Measurements from ENCODE around the gene ARHGEF10L.

Gene ARHGEF10L

GRCh38 chr1:17709981-17710380 is 170.5 kb downstream of the ARHGEF10L start:
- no peaks in the 10 kb centered on the region for H3K36me3 ChIP-seq (ENCODE audit: control insufficient read depth in 2 of 2, insufficient read depth in 1 of 2, low read length in 2 of 2)
- TF ChIP-seq SETDB1 (IDR thresholded peaks at IDR 0.05; ENCODE audit: insufficient read length, low read length), result peak; percentile 70
- no peak for TF ChIP-seq SCRT2 (tag by site-specific recombination; IDR thresholded peaks at IDR 0.05)
- no peak for TF ChIP-seq ZBTB20 (tag by site-specific recombination; IDR thresholded peaks at IDR 0.05)
- 0 out of 2 replicates have a peak, but pooled peaks have one; percentile 19 for TF ChIP-seq TRIM28 (IDR thresholded peaks at IDR 0.05; ENCODE audit: borderline replicate concordance, low read length)
- POLR2A ChIA-PET, result no interaction called here
- CTCF ChIA-PET, result interaction anchor here (0.6 to 0.7 kb wide), 2 partner anchors 56 to 59 kb away, joined by 3 to 5 read pairs; no protein-coding TSS in a partner anchor
- H3K9me3 ChIP-seq (ENCODE audit: control insufficient read depth, insufficient read depth, low read depth, low read length), result no peaks in the 10 kb centered on the region
- no peak overlapping the region for H3K4me3 ChIP-seq (ENCODE audit: low read depth, low read length)
- H3K27ac ChIP-seq (ENCODE audit: extremely low read depth, low read depth, low read length), result no peak overlapping the region
- no peaks in the 10 kb centered on the region for H3K4me1 ChIP-seq (ENCODE audit: control insufficient read depth, insufficient read depth, low read length)

GRCh38 chr1:17710889-17711576 is 171.5 kb downstream of the ARHGEF10L start:
- no peak overlapping the region for H3K4me3 ChIP-seq (ENCODE audit: low read depth, low read length)
- no peaks in the 10 kb centered on the region for H3K36me3 ChIP-seq (ENCODE audit: control insufficient read depth in 2 of 2, insufficient read depth in 1 of 2, low read length in 2 of 2)
- POLR2A ChIA-PET, result no interaction called here
- peak; percentile 33 for TF ChIP-seq SETDB1 (IDR thresholded peaks at IDR 0.05; ENCODE audit: insufficient read length, low read length)
- TF ChIP-seq ZNF449 (tag by site-specific recombination; IDR thresholded peaks at IDR 0.05), result peak; percentile 96
- TF ChIP-seq ZNF580 (tag by site-specific recombination; IDR thresholded peaks at IDR 0.05), result no peak
- H3K4me1 ChIP-seq (ENCODE audit: control insufficient read depth, insufficient read depth, low read length), result no peaks in the 10 kb centered on the region
- CTCF ChIA-PET, result no interaction called here
- H3K27ac ChIP-seq (ENCODE audit: extremely low read depth, low read depth, low read length), result no peak overlapping the region
- no peaks in the 10 kb centered on the region for H3K9me3 ChIP-seq (ENCODE audit: control insufficient read depth, insufficient read depth, low read depth, low read length)

GRCh38 chr1:17711577-17711910 is 172.0 kb downstream of the ARHGEF10L start:
- TF ChIP-seq ZSCAN18 (tag by site-specific recombination; IDR thresholded peaks at IDR 0.05) (no peak), SP2 (tag by site-specific recombination; IDR thresholded peaks at IDR 0.05) (no peak), ZNF561 (tag by site-specific recombination; IDR thresholded peaks at IDR 0.05; ENCODE audit: borderline replicate concordance) (no peak), ZNF23 (tag by site-specific recombination; IDR thresholded peaks at IDR 0.05; ENCODE audit: borderline replicate concordance) (no peak), GFI1B (tag by site-specific recombination; IDR thresholded peaks at IDR 0.05) (no peak), ZNF521 (tag by site-specific recombination; IDR thresholded peaks at IDR 0.05) (no peak), ZNF626 (tag by site-specific recombination; IDR thresholded peaks at IDR 0.05) (no peak), ZNF548 (tag by site-specific recombination; IDR thresholded peaks at IDR 0.05) (no peak), ZNF26 (tag by site-specific recombination; IDR thresholded peaks at IDR 0.05) (no peak), HOXA7 (CRISPR knock-in tag; IDR thresholded peaks at IDR 0.05; ENCODE audit: borderline replicate concordance) (no peak), OVOL3 (tag by site-specific recombination; IDR thresholded peaks at IDR 0.05) (no peak), ZFP3 (tag by site-specific recombination; IDR thresholded peaks at IDR 0.05; ENCODE audit: low read depth) (no peak), ZNF473 (tag by site-specific recombination; IDR thresholded peaks at IDR 0.05) (no peak)
- Histone ChIP-seq H3K4me1 (ENCODE audit: control insufficient read depth, insufficient read depth, low read length) (no peaks in the 10 kb centered on the region), H3K4me3 (ENCODE audit: low read depth, low read length) (no peak overlapping the region), H3K27ac (ENCODE audit: extremely low read depth, low read depth, low read length) (no peak overlapping the region), H3K9me3 (ENCODE audit: control insufficient read depth, insufficient read depth, low read depth, low read length) (no peaks in the 10 kb centered on the region), H3K36me3 (ENCODE audit: control insufficient read depth in 2 of 2, insufficient read depth in 1 of 2, low read length in 2 of 2) (no peaks in the 10 kb centered on the region)
- ChIA-PET CTCF (interaction anchor here (1.2 kb wide), 1 partner anchor 10 kb away, joined by 3 read pairs; no protein-coding TSS in a partner anchor), POLR2A (no interaction called here)
